ENCODE results near the gene CORIN. TPM values are rescaled to one million over a fixed set of nuclear protein-coding genes. Genes with fewer than 3 reads are reported as not detected.

The CORIN gene
- total and polyA plus RNA-seq, 2 donors (not counting 3 experiments of a cell fraction or from before 2014, with no cell fraction given): 0.07 to 0.40 TPM

DNA sequence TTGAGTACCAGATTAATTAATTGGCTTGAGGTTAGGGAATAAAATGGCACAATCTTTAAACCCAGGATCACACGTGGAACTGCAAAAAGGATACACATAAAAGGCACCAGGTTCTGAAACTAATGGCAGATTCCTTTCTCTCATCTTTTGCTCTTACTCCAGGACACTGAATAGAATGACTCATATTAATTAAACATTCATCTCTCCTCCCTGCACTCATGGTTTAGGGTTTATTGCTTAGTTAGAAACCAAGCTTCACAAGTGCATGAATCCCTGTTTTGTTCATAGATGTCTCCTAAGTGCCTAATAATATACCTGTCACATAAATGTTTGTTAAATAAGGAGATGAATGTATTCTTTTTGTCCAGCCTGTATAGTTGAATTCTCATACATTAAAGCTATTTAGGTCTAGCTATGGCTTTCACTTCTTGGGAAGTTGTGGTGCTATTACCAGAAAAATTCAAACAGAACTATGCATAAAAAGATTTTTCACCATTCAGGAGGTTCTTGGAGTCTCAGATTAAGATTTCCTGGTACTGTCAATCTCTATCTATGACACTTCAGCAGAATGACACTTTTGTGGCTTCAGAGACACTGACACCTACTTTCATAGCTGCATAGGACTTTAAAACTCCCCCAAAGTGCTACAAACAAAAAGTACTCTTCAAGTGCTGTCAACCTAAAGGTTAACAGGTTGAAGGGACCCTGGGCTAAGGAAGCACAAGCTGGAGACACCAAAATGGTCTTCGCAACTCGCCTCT is 7.4 kb downstream of the CORIN start:
- CTCF ChIA-PET: interaction anchor here (1.1 to 1.5 kb wide), 2 partner anchors 9 to 162 kb away, joined by 5 read pairs; no protein-coding TSS in a partner anchor
- no peak for TF ChIP-seq GATA2 (IDR thresholded peaks at IDR 0.05; ENCODE audit: insufficient read depth, insufficient read length, low read depth, low read length)
- TF ChIP-seq POLR2AphosphoS5 (IDR thresholded peaks at IDR 0.05; ENCODE audit: insufficient read depth, low read depth, low read length): no peak
- no peak for TF ChIP-seq EZH2 (IDR thresholded peaks at IDR 0.05; ENCODE audit: borderline replicate concordance, low read depth, low read length, severe bottlenecking)
- TF ChIP-seq, protein P1, sequence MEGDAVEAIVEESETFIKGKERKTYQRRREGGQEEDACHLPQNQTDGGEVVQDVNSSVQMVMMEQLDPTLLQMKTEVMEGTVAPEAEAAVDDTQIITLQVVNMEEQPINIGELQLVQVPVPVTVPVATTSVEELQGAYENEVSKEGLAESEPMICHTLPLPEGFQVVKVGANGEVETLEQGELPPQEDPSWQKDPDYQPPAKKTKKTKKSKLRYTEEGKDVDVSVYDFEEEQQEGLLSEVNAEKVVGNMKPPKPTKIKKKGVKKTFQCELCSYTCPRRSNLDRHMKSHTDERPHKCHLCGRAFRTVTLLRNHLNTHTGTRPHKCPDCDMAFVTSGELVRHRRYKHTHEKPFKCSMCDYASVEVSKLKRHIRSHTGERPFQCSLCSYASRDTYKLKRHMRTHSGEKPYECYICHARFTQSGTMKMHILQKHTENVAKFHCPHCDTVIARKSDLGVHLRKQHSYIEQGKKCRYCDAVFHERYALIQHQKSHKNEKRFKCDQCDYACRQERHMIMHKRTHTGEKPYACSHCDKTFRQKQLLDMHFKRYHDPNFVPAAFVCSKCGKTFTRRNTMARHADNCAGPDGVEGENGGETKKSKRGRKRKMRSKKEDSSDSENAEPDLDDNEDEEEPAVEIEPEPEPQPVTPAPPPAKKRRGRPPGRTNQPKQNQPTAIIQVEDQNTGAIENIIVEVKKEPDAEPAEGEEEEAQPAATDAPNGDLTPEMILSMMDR (IDR thresholded peaks at IDR 0.05; ENCODE audit: extremely low read depth in 1 of 2, insufficient read depth in 1 of 2, low read depth in 1 of 2, low read length in 2 of 2): no peak
- BruUV-seq (replicated peaks): no TSS peak
- H2AFZ ChIP-seq (ENCODE audit: low read depth, low read length): no peak overlapping the region
- peaks cover 0 to 9% of the 10 kb centered on the region in 2 experiments for H3K27me3 ChIP-seq (ENCODE audit: control insufficient read depth in 2 of 2, insufficient read depth in 2 of 2, low read length in 2 of 2)
- no peak overlapping the region for H3K9ac ChIP-seq (replicated peaks; ENCODE audit: extremely low read depth, insufficient read depth, low read length)
- no peaks in the 10 kb centered on the region for H3K36me3 ChIP-seq (ENCODE audit: control insufficient read depth in 2 of 2, extremely low read depth in 1 of 2, insufficient read depth in 2 of 2, low read length in 2 of 2)
- H3K9me1 ChIP-seq (replicated peaks; ENCODE audit: control insufficient read depth, extremely low read depth, insufficient read depth, low read length): no peaks in the 10 kb centered on the region
- DNase-seq (ENCODE audit: low read depth, low spot score) (no peak), FAIRE-seq (no peak)
- no peak overlapping the region for H3K4me2 ChIP-seq (ENCODE audit: insufficient read depth, low read length)
- H3K9me3 ChIP-seq (replicated peaks; ENCODE audit: control insufficient read depth, insufficient read depth, low read length): no peaks in the 10 kb centered on the region
- H3K4me1 ChIP-seq (ENCODE audit: control insufficient read depth, extremely low read depth, insufficient read depth, low read length): peaks cover 3% of the 10 kb centered on the region
- no peak overlapping the region for H3K4me3 ChIP-seq (replicated peaks in 1 of 3; ENCODE audit: insufficient read depth in 1 of 3, low read depth in 1 of 3, low read length in 3 of 3)
- intact Hi-C loops (cut with micrococcal nuclease): loop anchor here (10.0 kb wide), 2 partner anchors 266 to 346 kb away; partner anchors contain the start of gene ATP10D
- H4K20me1 ChIP-seq (replicated peaks; ENCODE audit: control insufficient read depth, extremely low read depth, insufficient read depth, low read length): no peaks in the 10 kb centered on the region
- H3K79me2 ChIP-seq (ENCODE audit: control insufficient read depth, insufficient read depth, low read length): no peaks in the 10 kb centered on the region
- H3K27ac ChIP-seq (ENCODE audit: insufficient read depth, low read depth, low read length): no peak overlapping the region
- dilution Hi-C loops (cut with MboI; ENCODE audit: extremely low pct_ligation_motif_present, low sequenced_read_pairs): no loop called here
- POLR2A ChIA-PET: interaction anchor here (0.6 to 0.8 kb wide), 2 partner anchors 141 to 1110 kb away, joined by 3 read pairs; no protein-coding TSS in a partner anchor
